Ovary (tissue), 9 donors: ENCODE results near the gene CNDP2. TPM values are rescaled to one million over a fixed set of nuclear protein-coding genes. Genes with fewer than 3 reads are reported as not detected.

Experiments used
- DNase-seq, 5 donors: peaks; one replicate each; pipeline ENCODE4 v3.0.0-alpha.2; 2019 to 2020
- H3K27ac ChIP-seq, 2 donors: fragments of 200-600 bp; one replicate each; pipeline versions ENCODE4 v1.5.1 to v1.8.0; 2019 to 2022
- H3K27me3 ChIP-seq: fragments of 200-600 bp; one replicate; pipeline ENCODE4 v1.8.0; 2022
- H3K36me3 ChIP-seq: fragments of 200-600 bp; sonication (generic); one replicate; pipeline ENCODE4 v1.5.1; 2019
- H3K4me1 ChIP-seq: one replicate; pipeline ENCODE4 v1.8.1; 2013; ENCODE audit warnings: mild to moderate bottlenecking, moderate library complexity; ENCODE audit not compliant: insufficient read depth
- H3K4me3 ChIP-seq: fragments of 200-600 bp; sonication (generic); one replicate; pipeline ENCODE4 v1.5.1; 2017
- H3K9me3 ChIP-seq, 2 donors: fragments of 200-600 bp in 1 of 2; sonication (generic) in 1 of 2; one replicate each; pipeline versions ENCODE4 v1.5.1 to v1.8.1; 2013 to 2019; ENCODE audit warnings: mild to moderate bottlenecking in 1 of 2, moderate library complexity in 1 of 2
- CTCF ChIP-seq, 3 donors: fragments of 450-650 bp in 2 of 3; fragments of 200-600 bp in 1 of 3; IDR thresholded peaks; one replicate each; pipeline versions ENCODE4 v1.5.1 to v1.8.0; 2016 to 2022; ENCODE audit warnings: antibody characterized with exemption in 3 of 3, mild to moderate bottlenecking in 1 of 3
- EP300 ChIP-seq: sonication (generic); formaldehyde crosslinking; IDR thresholded peaks from one replicate; pipeline ENCODE4 v1.6.1; 2017; ENCODE audit warnings: antibody characterized with exemption
- POLR2A ChIP-seq: fragments of 450-650 bp; IDR thresholded peaks from one replicate; pipeline ENCODE4 v1.6.1; 2017; ENCODE audit warnings: antibody characterized with exemption, mild to moderate bottlenecking, moderate library complexity
- WGBS, 3 donors: extraction: QIAGEN DNeasy Blood & Tissue Kit in 1 of 3; methylation state at CpG; one replicate each; pipeline versions ENCODE4 v1.1.5 to v1.1.7; 2013 to 2017; 5-methylcytosine and 5-hydroxymethylcytosine counted together
- intact Hi-C, 4 donors: fragments of 100-400 bp; cut with DNase I; formaldehyde crosslinking; loops; one replicate each; pipeline versions ENCODE4 v1.11.0 to v1.15.1; 2022 to 2023
- polyA plus RNA-seq, 2 donors: library from polyadenylated mRNA; stranded (reverse); fragments of 200-250 nt in 1 of 2; fragments of 350-450 nt in 1 of 2; fragmentation: Illumina TruSeq in 1 of 2; extraction: RNeasy Lipid Tissue Mini Kit (QIAGEN cat#74804) in 1 of 2; gene quantifications; one replicate each; pipeline ENCODE4 v1.2.3, GENCODE V29; 2013 to 2014
- total RNA-seq, 7 donors: library from RNA; depleted of rRNA in 2 of 7; stranded (reverse); fragments of >200 nt in 2 of 7; fragmentation: NEBNext Ultra II Directional in 3 of 7; extraction: Animal tissue kit (Norgen Biotek cat#: 25700) in 3 of 7; gene quantifications; one replicate each; pipeline versions ENCODE4 v1.1.0 to v1.2.4, GENCODE V29; 2016 to 2023
- donor health status: DM: no; HTN: no; CAD: no; lungs with moderate emphysema.
- donor health status: DM: no; HTN: no; CAD: no.
- donor health status: Bipolar disorder and iron deficiency.
- donor health status: DM: yes; HTN: yes; CAD: no.
- donor health status: DM: no; HTN: no; CAD: no.
- donor health status: DM: yes; HTN: yes; CAD: no.

The CNDP2 gene
- total and polyA plus RNA-seq, 9 donors = 28.1 to 119 (median 91.7) TPM

- no peak for DNase-seq
- Histone ChIP-seq H3K9me3 (no peaks in the 10 kb centered on the region), H3K4me3 (no peak overlapping the region), H3K27me3 (no peaks in the 10 kb centered on the region), H3K36me3 (no peaks in the 10 kb centered on the region), H3K4me1 (no peaks in the 10 kb centered on the region), H3K27ac (no peak overlapping the region)
- intact Hi-C loops = no loop called here
- WGBS, 3 donors = 14 to 31% (median 25%) methylated on average over 34 of the region's 34 CpGs
- TF ChIP-seq POLR2A (no peak), EP300 (no peak), CTCF (IDR thresholded peaks at IDR 0.05) (no peak)
These were observed 38.3 kb upstream of the CNDP2 start for GRCh38 chr18:74457725-74458421.

GRCh38 chr18:74459889-74460288, 36.3 kb upstream of the CNDP2 start:
- no peak for TF ChIP-seq EP300
- no peak for TF ChIP-seq POLR2A
- TF ChIP-seq CTCF (IDR thresholded peaks at IDR 0.05) = no peak
- Histone ChIP-seq H3K27me3 (no peaks in the 10 kb centered on the region), H3K4me3 (no peak overlapping the region), H3K9me3 (no peaks in the 10 kb centered on the region), H3K36me3 (no peaks in the 10 kb centered on the region), H3K4me1 (no peaks in the 10 kb centered on the region), H3K27ac (no peak overlapping the region)
- intact Hi-C loops = no loop called here
- 48 to 64% (median 53%) methylated on average over 7 of the region's 7 CpGs for WGBS, 3 donors
- DNase-seq = no peak

DNA sequence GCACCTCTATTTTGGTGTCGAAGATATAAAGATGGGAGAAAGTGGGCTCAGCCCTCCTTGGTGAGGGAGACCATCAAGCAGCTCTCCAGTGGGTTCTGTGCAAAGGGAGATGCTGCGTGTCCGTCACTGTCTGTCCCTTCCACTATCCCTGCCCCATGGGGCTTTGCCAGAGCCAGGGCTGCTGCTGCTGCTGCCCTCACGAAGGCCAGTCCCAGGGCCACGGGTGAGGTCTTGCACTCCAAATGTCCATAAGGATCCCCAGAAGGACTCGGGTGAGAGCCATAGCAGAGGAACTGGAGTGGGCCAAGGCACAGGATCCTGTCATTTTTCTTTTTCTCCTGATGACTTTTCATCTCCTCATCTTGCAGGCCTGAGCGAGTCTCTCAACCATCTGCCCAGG, 35.3 kb upstream of the CNDP2 start:
- no peaks in the 10 kb centered on the region for H3K4me1 ChIP-seq
- no peak overlapping the region for H3K27ac ChIP-seq
- no peak for DNase-seq
- no peak overlapping the region for H3K4me3 ChIP-seq
- no peaks in the 10 kb centered on the region for H3K9me3 ChIP-seq
- no peaks in the 10 kb centered on the region for H3K27me3 ChIP-seq
- no peaks in the 10 kb centered on the region for H3K36me3 ChIP-seq
- 87 to 94% (median 88%) methylated on average over 7 of the region's 7 CpGs for WGBS, 3 donors
- TF ChIP-seq EP300 = no peak
- TF ChIP-seq POLR2A = no peak
- TF ChIP-seq CTCF (IDR thresholded peaks at IDR 0.05) = no peak
- intact Hi-C loops = no loop called here

DNA sequence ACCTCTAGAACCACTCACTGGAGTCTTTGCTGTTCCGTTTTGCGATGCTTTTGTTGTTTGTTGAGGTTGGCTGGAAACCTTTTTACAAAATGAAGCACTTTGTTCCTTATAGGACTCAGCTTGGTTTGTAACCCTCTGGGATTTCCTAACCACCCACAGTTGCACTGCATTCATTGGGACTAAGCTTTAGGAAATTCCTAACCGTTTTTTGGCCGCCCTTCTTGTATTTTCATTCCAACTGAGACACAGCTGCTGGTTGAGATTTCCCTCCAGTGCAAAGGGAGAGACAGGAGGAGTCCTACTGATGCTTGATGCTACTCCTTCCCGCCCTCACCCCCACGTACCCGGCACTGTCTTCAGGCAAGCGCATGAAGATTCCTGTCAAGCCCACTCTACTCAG, 32.9 kb upstream of the CNDP2 start:
- no peak overlapping the region for H3K27ac ChIP-seq
- WGBS, 3 donors = 36 to 41% (median 38%) methylated on average over 8 of the region's 8 CpGs
- no peaks in the 10 kb centered on the region for H3K36me3 ChIP-seq
- no peak overlapping the region for H3K4me3 ChIP-seq
- no peaks in the 10 kb centered on the region for H3K9me3 ChIP-seq
- no peaks in the 10 kb centered on the region for H3K4me1 ChIP-seq
- no peak for DNase-seq
- intact Hi-C loops = no loop called here
- H3K27me3 ChIP-seq = no peaks in the 10 kb centered on the region
- no peak for TF ChIP-seq EP300
- no peak for TF ChIP-seq CTCF (IDR thresholded peaks at IDR 0.05)
- no peak for TF ChIP-seq POLR2A
